ENCODE measurements around the gene C2orf72. TPM values are rescaled to one million over a fixed set of nuclear protein-coding genes. Genes with fewer than 3 reads are reported as not detected.

Gene C2orf72
- total and polyA plus RNA-seq, 2 of the 4 experiments (the other 2 are of a cell fraction), result 0.09 to 0.18 TPM

- ChIA-PET POLR2A (ENCODE audit: unreplicated experiment) (no interaction called here), CTCF (no interaction called here)
These were observed 12.1 kb downstream of the C2orf72 start for GRCh38 chr2:231049286-231050017.

More at GRCh38 chr2:231049286-231050017, 12.1 kb downstream of the C2orf72 start:
- Histone ChIP-seq H3K23ac (ENCODE audit: low read depth, low read length) (no peak overlapping the region), H3K27ac (ENCODE audit: insufficient read depth, low read length) (no peak overlapping the region), H3K18ac (ENCODE audit: low read depth, low read length) (no peak overlapping the region), H3K36me3 (ENCODE audit: control insufficient read depth, insufficient read depth, low read length) (no peaks in the 10 kb centered on the region), H2BK15ac (ENCODE audit: low read depth, low read length) (no peak overlapping the region), H2BK120ac (ENCODE audit: low read depth, low read length) (no peak overlapping the region), H3K27me3 (ENCODE audit: control insufficient read depth, insufficient read depth, low read length) (peaks cover 36% of the 10 kb centered on the region), H2BK20ac (ENCODE audit: low read depth, low read length) (no peak overlapping the region), H4K20me1 (ENCODE audit: insufficient read depth, low read length) (no peaks in the 10 kb centered on the region), H3K4me1 (ENCODE audit: control insufficient read depth, insufficient read depth, low read length) (no peaks in the 10 kb centered on the region), H3K14ac (replicated peaks; ENCODE audit: low read depth, low read length) (no peak overlapping the region), H3K9ac (ENCODE audit: low read depth, low read length) (no peak overlapping the region), H4K91ac (ENCODE audit: insufficient read depth, low read depth, low read length) (no peak overlapping the region), H3K4ac (ENCODE audit: low read depth, low read length) (no peak overlapping the region), H4K8ac (ENCODE audit: low read depth in 2 of 2, low read length in 2 of 2) (no peak overlapping the region), H3K9me1 (ENCODE audit: insufficient read depth, low read length) (peaks cover 8% of the 10 kb centered on the region; the same call in 1 of the 2 replicates), H2BK5ac (ENCODE audit: low read depth, low read length, poor library complexity, severe bottlenecking) (no peak overlapping the region), H3K4me3 (ENCODE audit: insufficient read depth, low read depth, low read length) (no peak overlapping the region), H2AK5ac (ENCODE audit: low read depth, low read length) (no peak overlapping the region), H4K5ac (ENCODE audit: low read depth, low read length) (no peak overlapping the region), H3K4me2 (ENCODE audit: low read depth, low read length) (no peak overlapping the region), H3K56ac (ENCODE audit: extremely low read depth, insufficient read depth, low read length) (no peak overlapping the region), H2AFZ (replicated peaks; ENCODE audit: low read length, poor library complexity) (no peak overlapping the region), H3K9me3 (ENCODE audit: control insufficient read depth, insufficient read depth, low read length) (no peaks in the 10 kb centered on the region), H3K79me1 (ENCODE audit: low read depth in 1 of 2, low read length in 2 of 2) (no peaks in the 10 kb centered on the region), H2AK9ac (replicated peaks; ENCODE audit: low read depth, low read length, poor library complexity) (no peak overlapping the region)
- 70% methylated on average over 2 of the region's 12 CpGs; no CpG with 5 or more reads in 1 of the 2 experiments for WGBS, 2 experiments (ENCODE audit: extremely low coverage in 2 of 2, insufficient read length in 1 of 2)
- no TSS peak for BruUV-seq (replicated peaks)
- dilution Hi-C loops (cut with HindIII; ENCODE audit: low sequenced_read_pairs, unreplicated experiment) (no loop called here), in situ Hi-C loops (cut with MboI; ENCODE audit: low sequenced_read_pairs) (no loop called here), intact Hi-C loops (cut with micrococcal nuclease) (no loop called here)
- TF ChIP-seq NFE2L2 (IDR thresholded peaks at IDR 0.05; ENCODE audit: low read depth, low read length) (no peak), POLR2A (IDR thresholded peaks at IDR 0.05; ENCODE audit: low read depth, low read length) (no peak), MXI1 (IDR thresholded peaks at IDR 0.05; ENCODE audit: borderline replicate concordance, low read depth, low read length) (no peak), FOS (IDR thresholded peaks at IDR 0.05; ENCODE audit: low read depth, low read length) (no peak), CEBPB (IDR thresholded peaks at IDR 0.05; ENCODE audit: low read depth, low read length) (no peak), RCOR1 (IDR thresholded peaks at IDR 0.05; ENCODE audit: insufficient replicate concordance, low read length) (no peak), MAFK (IDR thresholded peaks at IDR 0.05; ENCODE audit: low read depth, low read length) (no peak), MAZ (IDR thresholded peaks at IDR 0.05; ENCODE audit: borderline replicate concordance, low read depth, low read length) (no peak), SMC3 (IDR thresholded peaks at IDR 0.05; ENCODE audit: low read depth, low read length) (no peak), RFX5 (IDR thresholded peaks at IDR 0.05; ENCODE audit: low read depth, low read length) (no peak), CHD1 (IDR thresholded peaks at IDR 0.05; ENCODE audit: low read depth, low read length) (no peak), RAD21 (IDR thresholded peaks at IDR 0.05; ENCODE audit: low read length) (no peak), ELK1 (IDR thresholded peaks at IDR 0.05; ENCODE audit: borderline replicate concordance, low read depth, low read length) (no peak), BHLHE40 (IDR thresholded peaks at IDR 0.05; ENCODE audit: low read depth, low read length) (no peak)
- TF ChIP-seq, protein P1, sequence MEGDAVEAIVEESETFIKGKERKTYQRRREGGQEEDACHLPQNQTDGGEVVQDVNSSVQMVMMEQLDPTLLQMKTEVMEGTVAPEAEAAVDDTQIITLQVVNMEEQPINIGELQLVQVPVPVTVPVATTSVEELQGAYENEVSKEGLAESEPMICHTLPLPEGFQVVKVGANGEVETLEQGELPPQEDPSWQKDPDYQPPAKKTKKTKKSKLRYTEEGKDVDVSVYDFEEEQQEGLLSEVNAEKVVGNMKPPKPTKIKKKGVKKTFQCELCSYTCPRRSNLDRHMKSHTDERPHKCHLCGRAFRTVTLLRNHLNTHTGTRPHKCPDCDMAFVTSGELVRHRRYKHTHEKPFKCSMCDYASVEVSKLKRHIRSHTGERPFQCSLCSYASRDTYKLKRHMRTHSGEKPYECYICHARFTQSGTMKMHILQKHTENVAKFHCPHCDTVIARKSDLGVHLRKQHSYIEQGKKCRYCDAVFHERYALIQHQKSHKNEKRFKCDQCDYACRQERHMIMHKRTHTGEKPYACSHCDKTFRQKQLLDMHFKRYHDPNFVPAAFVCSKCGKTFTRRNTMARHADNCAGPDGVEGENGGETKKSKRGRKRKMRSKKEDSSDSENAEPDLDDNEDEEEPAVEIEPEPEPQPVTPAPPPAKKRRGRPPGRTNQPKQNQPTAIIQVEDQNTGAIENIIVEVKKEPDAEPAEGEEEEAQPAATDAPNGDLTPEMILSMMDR (conservative IDR thresholded peaks at IDR 0.05; ENCODE audit: low read depth, low read length), result no peak
- TF ChIP-seq, protein P2, sequence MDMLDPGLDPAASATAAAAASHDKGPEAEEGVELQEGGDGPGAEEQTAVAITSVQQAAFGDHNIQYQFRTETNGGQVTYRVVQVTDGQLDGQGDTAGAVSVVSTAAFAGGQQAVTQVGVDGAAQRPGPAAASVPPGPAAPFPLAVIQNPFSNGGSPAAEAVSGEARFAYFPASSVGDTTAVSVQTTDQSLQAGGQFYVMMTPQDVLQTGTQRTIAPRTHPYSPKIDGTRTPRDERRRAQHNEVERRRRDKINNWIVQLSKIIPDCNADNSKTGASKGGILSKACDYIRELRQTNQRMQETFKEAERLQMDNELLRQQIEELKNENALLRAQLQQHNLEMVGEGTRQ (IDR thresholded peaks at IDR 0.05; ENCODE audit: low read depth, low read length), result no peak
- DNase-seq (no peak), ATAC-seq (ENCODE audit: low read depth) (no peak)

Data from IMR-90 (cell line).